GM12878 (cell line): ENCODE measurements around the gene SLCO3A1. TPM values are rescaled to one million over a fixed set of nuclear protein-coding genes. Genes with fewer than 3 reads are reported as not detected.

ENCODE experiments used
- ATAC-seq: fragments of 200-7000 bp; cut with Tn5 transposase; 3 replicates; pipeline ENCODE4 v1.9.1; 2020; ENCODE audit warnings: mild to moderate bottlenecking, moderate library complexity
- BruUV-seq: library from RNA; stranded (reverse); fragments of 400-500 nt; replicated peaks from 2 replicates; lab custom pipeline; 2021; lab: Mats Ljungman, UMichigan
- CTCF ChIA-PET: fragments of 300-600 bp; sonication (Branson Sonifier 250); formaldehyde crosslinking; extraction: SDS; loops from one replicate; lab custom pipeline; 2021; ENCODE audit warnings: inconsistent platforms; lab: Yijun Ruan, JAX
- POLR2A ChIA-PET: fragments of 350-600 bp; formaldehyde crosslinking; extraction: SDS; loops from one replicate; lab custom pipeline; 2021; ENCODE audit warnings: inconsistent platforms; lab: Charles Lee
- RAD21 ChIA-PET: fragments of 300-600 bp; sonication (Branson Sonifier 250); formaldehyde crosslinking; loops from one replicate; lab custom pipeline; 2023; ENCODE audit warnings: antibody characterized with exemption; ENCODE audit not compliant: unreplicated experiment; lab: Charles Lee
- SMC1A ChIA-PET: fragments of 300-600 bp; sonication (Branson Sonifier 250); formaldehyde crosslinking; loops from one replicate; lab custom pipeline; 2023; ENCODE audit not compliant: unreplicated experiment, uncharacterized antibody; lab: Charles Lee
- DNase-seq: peaks from one replicate; pipeline ENCODE4 v3.0.0-alpha.2; 2011; ENCODE audit warnings: low read depth, low spot score
- FAIRE-seq: peaks from 3 replicates; lab custom pipeline; 2011; peaks lifted over from hg19 to GRCh38; lab: Jason Lieb, UNC
- H2AFZ ChIP-seq: 2 replicates; pipeline ENCODE4 v1.6.0; 2011; ENCODE audit warnings: low read depth, low read length, control low read depth; ENCODE audit not compliant: control insufficient read depth
- H3K27ac ChIP-seq: 2 replicates; pipeline ENCODE4 v1.5.1; 2011; ENCODE audit warnings: control low read depth; ENCODE audit not compliant: control insufficient read depth, insufficient read depth
- H3K27me3 ChIP-seq, 2 experiments: replicated peaks in 1 of 2; 2 replicates each; pipeline versions ENCODE4 v1.6.0 to v1.6.1; 2011; ENCODE audit warnings: low read length in 1 of 2; ENCODE audit not compliant: control insufficient read depth in 2 of 2, insufficient read depth in 2 of 2
- H3K36me3 ChIP-seq, 2 experiments: 2 replicates each; pipeline ENCODE4 v1.5.1; 2011; ENCODE audit warnings: low read length in 1 of 2; ENCODE audit not compliant: control insufficient read depth in 2 of 2, insufficient read depth in 2 of 2
- H3K4me1 ChIP-seq: 2 replicates; pipeline ENCODE4 v1.6.1; 2011; ENCODE audit warnings: mild to moderate bottlenecking, low read length, moderate library complexity, mixed read lengths; ENCODE audit not compliant: control insufficient read depth, insufficient read depth
- H3K4me2 ChIP-seq: 2 replicates; pipeline ENCODE4 v1.6.0; 2011; ENCODE audit warnings: control low read depth; ENCODE audit not compliant: control insufficient read depth, insufficient read depth
- H3K4me3 ChIP-seq: fragments of 200-600 bp; sonication (generic); 2 replicates; pipeline ENCODE4 v1.5.1; 2016
- H3K79me2 ChIP-seq: 2 replicates; pipeline ENCODE4 v1.6.0; 2011; ENCODE audit warnings: low read length; ENCODE audit not compliant: control insufficient read depth, insufficient read depth
- H3K9ac ChIP-seq: 2 replicates; pipeline ENCODE4 v1.8.0; 2011; ENCODE audit warnings: low read length, control low read depth, mixed read lengths; ENCODE audit not compliant: control insufficient read depth, insufficient read depth
- H3K9me3 ChIP-seq: replicated peaks from 3 replicates; pipeline ENCODE4 v1.5.1; 2011; ENCODE audit warnings: mild to moderate bottlenecking, low read length; ENCODE audit not compliant: control insufficient read depth, insufficient read depth
- H4K20me1 ChIP-seq: 2 replicates; pipeline ENCODE4 v1.6.0; 2011; ENCODE audit not compliant: control insufficient read depth, insufficient read depth
- BRCA1 ChIP-seq: IDR thresholded peaks from 2 replicates; pipeline ENCODE4 v1.6.1; 2011; ENCODE audit warnings: low read depth, low read length, improper control_type of control experiment
- CBFB ChIP-seq: IDR thresholded peaks from 2 replicates; pipeline ENCODE4 v1.6.1; 2016; ENCODE audit warnings: antibody characterized with exemption, low read depth
- E2F8 ChIP-seq: fragments of 450-650 bp; IDR thresholded peaks from 2 replicates; pipeline ENCODE4 v1.6.1; 2018; ENCODE audit warnings: mild to moderate bottlenecking, low read depth, moderate library complexity; ENCODE audit not compliant: partially characterized antibody
- EED ChIP-seq: sonication (generic); IDR thresholded peaks from 2 replicates; pipeline ENCODE4 v1.6.1; 2016; ENCODE audit warnings: antibody characterized with exemption, low read depth
- FOS ChIP-seq: IDR thresholded peaks from 3 replicates; pipeline ENCODE4 v1.6.1; 2011; ENCODE audit warnings: borderline replicate concordance; ENCODE audit not compliant: insufficient read length; ENCODE audit errors: extremely low read depth
- MEF2B ChIP-seq: fragments of 450-650 bp; IDR thresholded peaks from 2 replicates; pipeline ENCODE4 v1.6.1; 2018; ENCODE audit warnings: mild to moderate bottlenecking, moderate library complexity; ENCODE audit not compliant: partially characterized antibody, poor library complexity, severe bottlenecking
- MTA3 ChIP-seq: IDR thresholded peaks from 2 replicates; pipeline ENCODE4 v1.6.1; 2012; ENCODE audit warnings: low read length, inconsistent platforms, borderline replicate concordance
- MYB ChIP-seq: fragments of 150-350 bp; IDR thresholded peaks from 2 replicates; pipeline ENCODE4 v1.6.1; 2014; ENCODE audit warnings: mild to moderate bottlenecking, low read depth, low read length, borderline replicate concordance
- NRF1 ChIP-seq: conservative IDR thresholded peaks from 2 replicates; pipeline ENCODE4 v1.6.1; 2011; ENCODE audit warnings: mild to moderate bottlenecking, low read depth, low read length, improper control_type of control experiment
- PBX3 ChIP-seq: IDR thresholded peaks from 2 replicates; pipeline ENCODE4 v1.6.1; 2011; ENCODE audit warnings: mild to moderate bottlenecking, low read depth, low read length, moderate library complexity; ENCODE audit not compliant: insufficient replicate concordance
- SIN3A ChIP-seq: IDR thresholded peaks from 2 replicates; pipeline ENCODE4 v1.6.1; 2012; ENCODE audit warnings: low read depth, low read length, improper control_type of control experiment
- SMAD5 ChIP-seq: IDR thresholded peaks from 2 replicates; pipeline ENCODE4 v1.6.1; 2016; ENCODE audit warnings: antibody characterized with exemption, low read depth
- SUZ12 ChIP-seq: fragments of 200-600 bp; sonication (generic); IDR thresholded peaks from one replicate; pipeline ENCODE4 v1.6.1; 2018; ENCODE audit warnings: antibody characterized with exemption, mild to moderate bottlenecking; ENCODE audit not compliant: unreplicated experiment
- TAF1 ChIP-seq: IDR thresholded peaks from 2 replicates; pipeline ENCODE4 v1.6.1; 2011; ENCODE audit warnings: mild to moderate bottlenecking, low read depth, low read length, borderline replicate concordance
- ZNF274 ChIP-seq: IDR thresholded peaks from one replicate; pipeline ENCODE4 v1.8.0; 2011; ENCODE audit not compliant: insufficient read length, insufficient read depth
- WGBS: methylation state at CpG from one replicate; pipeline ENCODE4 v1.1.6; 2016; ENCODE audit warnings: low lambda C conversion rate; ENCODE audit not compliant: insufficient replicate concordance, insufficient coverage; ENCODE audit errors: missing lambda C conversion rate; 5-methylcytosine and 5-hydroxymethylcytosine counted together
- in situ Hi-C: fragments of 300-500 bp; cut with MboI; formaldehyde crosslinking; loops from 9 replicates; pipeline ENCODE4 v1.14.3; 2018; ENCODE audit warnings: mixed read lengths
- intact Hi-C: fragments of 100-400 bp; cut with micrococcal nuclease; formaldehyde crosslinking; loops from one replicate; pipeline ENCODE4 v1.14.2; 2022; ENCODE audit not compliant: unreplicated experiment
- polyA plus RNA-seq, 11 experiments: library from polyadenylated mRNA; depleted of rRNA in 4 of 11; unstranded in 6 of 11; stranded (reverse) in 5 of 11; fragments of >200 nt; fragmentation: Nextera tagmentation in 4 of 11; fragmentation: Illumina TruSeq in 1 of 11; extraction: Ambion mirVana in 4 of 11; extraction: Trizol in 1 of 11; gene quantifications; 1 replicate in 1 of 11; 2 replicates in 10 of 11; pipeline versions ENCODE4 v1.2.1 to v1.2.3, GENCODE V29; 2011 to 2016; ENCODE audit warnings: inconsistent platforms in 2 of 11, missing spikeins in 2 of 11, low read depth in 1 of 11
- total RNA-seq, 4 experiments: library from RNA; depleted of rRNA in 3 of 4; stranded (reverse); fragments of >200 nt in 3 of 4; fragmentation: Illumina TruSeq in 1 of 4; extraction: Trizol in 1 of 4; gene quantifications; 2 replicates each; pipeline versions ENCODE4 v1.2.1 to v1.2.3, GENCODE V29; 2013 to 2021

The SLCO3A1 gene
- total and polyA plus RNA-seq, 10 of the 15 experiments (the other 5 are each of a cell fraction or from before 2014, with no cell fraction given) = 0.05 to 5.9 (median 0.31) TPM

GRCh38 chr15:92020804-92021203 is 167.3 kb downstream of the SLCO3A1 start:
- no TSS peak for BruUV-seq
- CTCF ChIA-PET = no interaction called here
- H3K27ac ChIP-seq = no peak overlapping the region
- no peaks in the 10 kb centered on the region; a peak in 1 of 4 replicates for H3K27me3 ChIP-seq
- DNase-seq = no peak
- H3K4me3 ChIP-seq = no peak overlapping the region
- no peaks in the 10 kb centered on the region for H3K4me1 ChIP-seq
- H3K79me2 ChIP-seq = no peaks in the 10 kb centered on the region
- H4K20me1 ChIP-seq = no peaks in the 10 kb centered on the region
- no peak overlapping the region for H3K4me2 ChIP-seq
- FAIRE-seq = no peak
- H3K9me3 ChIP-seq = no peaks in the 10 kb centered on the region
- in situ Hi-C loops (no loop called here), intact Hi-C loops (no loop called here)
- RAD21 ChIA-PET = no interaction called here
- POLR2A ChIA-PET = no interaction called here
- SMC1A ChIA-PET = no interaction called here
- peak; percentile 26; the same call in 1 of the 3 replicates for ATAC-seq
- no peak overlapping the region for H3K9ac ChIP-seq
- H3K36me3 ChIP-seq = no peaks in the 10 kb centered on the region
- no peak overlapping the region for H2AFZ ChIP-seq
- no peak for TF ChIP-seq MEF2B
- no peak for TF ChIP-seq CBFB
- TF ChIP-seq ZNF274 = no peak
- TF ChIP-seq SIN3A = no peak
- TF ChIP-seq EED = no peak
- no peak for TF ChIP-seq BRCA1
- TF ChIP-seq TAF1 = no peak
- TF ChIP-seq SMAD5 = no peak
- no peak for TF ChIP-seq MYB
- TF ChIP-seq MTA3 = no peak
- TF ChIP-seq FOS = no peak
- no peak for TF ChIP-seq PBX3
- TF ChIP-seq NRF1 = no peak
- no peak for TF ChIP-seq SUZ12
- no peak for TF ChIP-seq E2F8
- 23% methylated on average over 3 of the region's 3 CpGs for WGBS
